Activated gamma-delta T cell (primary cell): Measurements from ENCODE around the gene NGFR.

Experiments used
- DNase-seq: peaks from one replicate; lab custom pipeline; 2025; lab: John Stamatoyannopoulos, UW

The NGFR gene

GRCh38 chr17:49515196-49515770, 20.2 kb downstream of the NGFR start:
- DNase-seq, result no peak

GRCh38 chr17:49516180-49516579, 21.1 kb downstream of the NGFR start:
- no peak for DNase-seq

GRCh38 chr17:49518346-49519078, 23.4 kb downstream of the NGFR start:
- no peak for DNase-seq

- DNase-seq, result no peak
Observed at GRCh38 chr17:49519781-49520180, 24.7 kb downstream of the NGFR start.

- no peak for DNase-seq
Observed at GRCh38 chr17:49520386-49521087, 25.4 kb downstream of the NGFR start.

- no peak for DNase-seq
Observed at GRCh38 chr17:49521088-49521450, 26.0 kb downstream of the NGFR start.

GRCh38 chr17:49521471-49522356, 26.6 kb downstream of the NGFR start:
- no peak for DNase-seq

GRCh38 chr17:49522357-49522890, 27.3 kb downstream of the NGFR start:
- no peak for DNase-seq

- DNase-seq, result no peak
Observed at GRCh38 chr17:49523196-49523595, 28.1 kb downstream of the NGFR start.

- no peak for DNase-seq
Observed at GRCh38 chr17:49523706-49524472, 28.8 kb downstream of the NGFR start.

GRCh38 chr17:49524473-49525359, 29.6 kb downstream of the NGFR start:
- no peak for DNase-seq

GRCh38 chr17:49525831-49526741, 31.0 kb downstream of the NGFR start:
- no peak for DNase-seq

- DNase-seq, result no peak
Observed at GRCh38 chr17:49527927-49528651, 33.0 kb downstream of the NGFR start.

- no peak for DNase-seq
Observed at GRCh38 chr17:49528966-49529365, 33.9 kb downstream of the NGFR start.

- DNase-seq, result no peak
Observed at GRCh38 chr17:49530118-49530517, 35.0 kb downstream of the NGFR start.

- no peak for DNase-seq
Observed at GRCh38 chr17:49543860-49544259, 48.8 kb downstream of the NGFR start.

- no peak for DNase-seq
Observed at GRCh38 chr17:49545007-49545660, 50.0 kb downstream of the NGFR start.
